Mononuclear cell (primary cell): Measurements from ENCODE around the gene LOXL4. TPM values are rescaled to one million over a fixed set of nuclear protein-coding genes. Genes with fewer than 3 reads are reported as not detected.

Experiments
- H3K27me3 ChIP-seq: 2 replicates; pipeline ENCODE4 v1.6.0; 2011; ENCODE audit warnings: low read length, control low read depth; ENCODE audit not compliant: insufficient read depth
- H3K4me1 ChIP-seq: 2 replicates; pipeline ENCODE4 v1.5.1; 2011; ENCODE audit warnings: mild to moderate bottlenecking, low read length, control low read depth; ENCODE audit not compliant: insufficient read depth
- H3K4me3 ChIP-seq: 2 replicates; pipeline ENCODE4 v1.5.1; 2011; ENCODE audit warnings: mild to moderate bottlenecking, low read length, moderate library complexity
- H3K9me3 ChIP-seq: 2 replicates; pipeline ENCODE4 v1.5.1; 2011; ENCODE audit warnings: low read depth, mild to moderate bottlenecking, control low read depth, low read length
- total RNA-seq: library from RNA; depleted of rRNA; stranded (reverse); fragments of >200 nt; gene quantifications from one replicate; pipeline ENCODE4 v1.2.3, GENCODE V29; 2012

The LOXL4 gene
- total RNA-seq, 1 donor: 0.10 TPM

DNA sequence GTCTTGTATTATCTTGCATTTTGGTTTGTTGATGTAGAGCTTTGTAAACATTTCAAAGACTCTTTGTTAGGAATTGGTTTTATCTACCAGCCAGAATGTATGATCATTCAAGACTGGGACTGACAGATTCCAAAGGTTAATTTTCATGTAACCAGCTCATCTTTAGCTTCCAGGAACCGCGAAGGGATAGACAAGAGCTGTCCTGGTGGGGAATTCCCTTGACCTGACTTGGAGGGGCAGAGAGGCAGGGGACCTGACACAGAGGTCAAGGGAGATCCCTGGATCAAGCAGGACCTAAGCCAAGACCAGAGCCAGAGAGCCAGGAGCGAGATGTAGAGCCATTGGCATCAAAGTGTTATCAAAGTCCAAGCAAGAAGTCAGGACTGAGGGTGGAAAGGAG is 6.6 kb upstream of the LOXL4 start:
- H3K4me1 ChIP-seq: no peaks in the 10 kb centered on the region
- no peak overlapping the region for H3K4me3 ChIP-seq
- peaks cover 6% of the 10 kb centered on the region for H3K27me3 ChIP-seq
- H3K9me3 ChIP-seq: no peaks in the 10 kb centered on the region

DNA sequence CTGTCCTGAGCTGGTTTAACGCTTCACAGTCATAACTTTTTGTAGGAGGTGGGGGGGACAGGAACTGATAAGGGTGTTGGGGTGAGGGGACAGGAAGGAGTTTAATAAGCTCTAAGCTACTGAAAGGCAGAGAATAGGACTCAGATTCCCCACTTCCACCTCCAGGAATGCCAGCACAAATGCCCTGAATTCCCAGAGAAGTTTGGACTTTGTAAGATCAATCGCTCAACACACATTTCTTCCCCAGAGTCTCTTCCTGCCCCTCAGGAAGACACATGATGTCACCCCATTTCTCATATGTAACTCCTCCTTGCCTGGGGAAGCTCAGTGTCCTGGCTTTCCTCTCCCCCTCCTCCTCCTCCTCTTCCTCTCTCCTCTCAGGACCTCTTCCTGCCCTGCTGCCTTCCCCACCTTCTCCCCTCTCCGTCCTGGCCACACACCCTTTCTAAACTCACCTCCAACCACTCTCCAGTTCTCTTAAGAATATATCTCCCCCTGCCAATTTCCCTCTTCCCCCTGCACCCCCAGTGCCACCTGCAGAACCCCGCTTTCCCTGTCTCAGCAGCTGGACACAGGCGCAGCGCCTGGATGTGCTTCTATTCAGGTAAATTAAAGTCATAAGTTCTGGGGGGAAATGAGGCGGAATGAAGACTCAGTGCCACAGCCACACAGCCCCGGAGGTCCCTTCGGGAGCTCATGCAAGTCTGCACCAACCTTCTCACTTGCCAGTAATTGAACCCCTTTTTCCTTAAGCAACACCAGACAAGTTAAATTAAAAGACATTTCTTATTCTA is 5.3 kb upstream of the LOXL4 start:
- no peak overlapping the region for H3K4me3 ChIP-seq
- peaks cover 12% of the 10 kb centered on the region for H3K27me3 ChIP-seq
- no peaks in the 10 kb centered on the region for H3K9me3 ChIP-seq
- peaks cover 3% of the 10 kb centered on the region for H3K4me1 ChIP-seq

DNA sequence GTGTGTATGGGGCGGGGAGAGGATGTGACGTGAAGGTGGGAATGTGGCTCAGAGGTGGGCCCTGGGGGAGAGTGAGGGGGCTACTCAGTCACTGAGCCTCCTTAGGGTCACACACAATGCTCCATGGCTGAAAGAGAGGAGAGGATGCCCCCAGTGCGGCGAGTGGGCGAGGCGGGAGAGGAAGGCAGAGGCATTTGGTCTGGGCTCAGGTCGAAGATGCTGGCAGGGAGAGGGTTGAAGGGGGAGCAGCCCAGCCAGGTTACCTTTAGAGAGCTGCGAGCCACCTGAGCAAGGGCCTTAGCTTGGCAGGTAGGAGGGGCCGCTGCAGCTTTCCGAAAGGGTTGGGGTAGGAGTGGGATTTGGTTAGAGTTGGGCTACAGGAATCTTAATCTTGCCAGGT is 4.7 kb upstream of the LOXL4 start:
- Histone ChIP-seq H3K27me3 (peaks cover 9% of the 10 kb centered on the region), H3K4me3 (no peak overlapping the region), H3K9me3 (no peaks in the 10 kb centered on the region), H3K4me1 (peaks cover 6% of the 10 kb centered on the region)

DNA sequence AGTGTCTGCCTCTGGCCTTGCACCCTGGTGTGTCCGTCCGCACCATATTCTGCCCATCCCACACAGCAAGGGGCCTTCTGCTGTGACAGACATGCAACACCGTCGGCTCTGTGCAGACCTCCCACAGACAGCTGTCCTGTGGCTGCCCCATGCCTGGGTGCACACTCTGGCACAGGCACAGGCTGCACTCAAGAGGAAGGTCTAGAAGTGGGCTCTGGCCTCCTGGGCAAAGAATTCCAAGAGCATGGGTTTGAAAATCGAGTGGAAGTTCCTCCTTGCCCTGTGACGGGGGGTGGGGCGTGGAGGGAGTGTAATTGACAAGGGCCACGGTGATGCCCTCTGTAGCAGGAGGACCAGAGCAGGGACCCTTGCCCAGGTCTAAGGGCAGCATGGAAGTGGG is 4.3 kb upstream of the LOXL4 start:
- H3K4me3 ChIP-seq: no peak overlapping the region
- H3K9me3 ChIP-seq: no peaks in the 10 kb centered on the region
- peaks cover 8% of the 10 kb centered on the region for H3K4me1 ChIP-seq
- H3K27me3 ChIP-seq: peaks cover 13% of the 10 kb centered on the region

DNA sequence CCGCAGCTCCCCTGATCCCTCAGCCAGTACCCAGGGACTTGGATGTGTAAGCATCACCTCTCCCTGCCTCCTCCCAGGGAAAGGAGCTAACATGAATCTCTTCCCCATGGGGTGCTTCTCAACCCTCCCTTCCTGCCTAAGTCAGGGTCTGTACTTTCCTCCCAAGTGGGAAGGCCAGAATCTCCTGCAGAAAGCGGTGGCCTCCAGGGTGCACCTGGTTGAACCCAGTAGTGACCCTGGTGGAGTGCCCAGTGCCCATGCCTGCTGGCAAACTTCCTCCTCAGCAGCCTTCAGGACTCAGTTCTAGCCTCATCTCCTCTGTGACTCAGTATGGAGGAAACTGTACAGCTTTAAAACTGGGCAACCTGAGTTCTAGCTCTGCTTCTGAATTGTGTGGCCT is 2.8 kb upstream of the LOXL4 start:
- H3K4me1 ChIP-seq: peaks cover 8% of the 10 kb centered on the region
- peaks cover 14% of the 10 kb centered on the region for H3K27me3 ChIP-seq
- H3K9me3 ChIP-seq: no peaks in the 10 kb centered on the region
- H3K4me3 ChIP-seq: no peak overlapping the region

DNA sequence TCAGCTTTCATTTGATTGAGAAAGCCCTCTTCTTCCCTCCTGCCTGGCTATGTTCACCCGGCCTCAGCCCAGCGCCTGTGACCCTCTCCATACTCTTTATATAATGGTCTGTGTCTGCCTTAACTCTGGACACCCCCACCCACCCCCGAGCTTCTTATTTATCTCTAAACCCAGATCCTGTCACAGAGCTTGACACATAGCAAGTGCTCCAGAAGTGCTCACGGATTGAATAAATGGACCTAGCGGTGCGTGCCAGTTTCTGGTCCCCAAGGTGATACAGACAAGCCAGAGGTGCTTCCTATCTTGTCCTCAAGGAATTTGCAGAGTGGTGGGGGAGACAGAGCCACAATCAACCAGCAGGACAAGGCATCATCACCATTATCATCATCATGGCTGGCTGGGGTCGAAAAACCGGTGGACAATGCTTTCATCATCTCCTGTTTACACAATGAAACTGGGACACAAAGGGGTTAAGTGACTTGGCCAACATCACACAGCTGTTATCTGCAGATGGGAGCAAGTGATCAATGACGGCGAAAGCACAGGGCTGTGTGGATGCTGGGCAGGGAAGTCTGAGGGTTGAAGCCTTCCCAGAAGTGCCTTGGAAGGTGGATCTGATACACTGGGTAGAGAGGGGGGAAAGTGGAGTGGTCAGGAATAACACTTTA is 2.2 kb upstream of the LOXL4 start:
- peaks cover 8% of the 10 kb centered on the region for H3K4me1 ChIP-seq
- H3K4me3 ChIP-seq: no peak overlapping the region
- peaks cover 14% of the 10 kb centered on the region for H3K27me3 ChIP-seq
- H3K9me3 ChIP-seq: no peaks in the 10 kb centered on the region

DNA sequence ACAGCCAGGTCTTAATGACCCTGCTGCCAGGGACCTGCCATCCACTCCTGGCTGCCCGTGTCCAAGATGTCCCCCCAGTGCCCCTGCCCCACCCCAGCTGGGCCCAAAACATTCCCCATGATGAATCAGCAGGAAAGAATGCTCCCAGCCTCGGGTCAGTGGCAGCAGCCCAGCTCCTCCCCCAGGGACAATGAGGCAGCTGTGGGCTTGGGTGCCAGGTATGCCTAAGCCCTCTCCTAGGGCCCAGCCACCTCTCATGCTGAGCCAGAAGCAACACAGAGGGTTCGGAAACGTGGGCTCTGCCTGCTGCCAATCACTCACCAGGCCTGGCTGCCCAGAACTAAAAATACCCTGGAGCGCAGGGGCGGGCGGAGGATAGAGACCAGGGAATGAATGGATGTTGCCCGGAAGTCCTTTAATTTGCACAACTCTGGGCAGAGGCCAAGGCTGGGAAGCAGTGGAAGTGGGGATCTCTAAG is 1.5 kb upstream of the LOXL4 start:
- H3K27me3 ChIP-seq: peaks cover 14% of the 10 kb centered on the region
- peaks cover 8% of the 10 kb centered on the region for H3K4me1 ChIP-seq
- no peak overlapping the region for H3K4me3 ChIP-seq
- H3K9me3 ChIP-seq: no peaks in the 10 kb centered on the region

DNA sequence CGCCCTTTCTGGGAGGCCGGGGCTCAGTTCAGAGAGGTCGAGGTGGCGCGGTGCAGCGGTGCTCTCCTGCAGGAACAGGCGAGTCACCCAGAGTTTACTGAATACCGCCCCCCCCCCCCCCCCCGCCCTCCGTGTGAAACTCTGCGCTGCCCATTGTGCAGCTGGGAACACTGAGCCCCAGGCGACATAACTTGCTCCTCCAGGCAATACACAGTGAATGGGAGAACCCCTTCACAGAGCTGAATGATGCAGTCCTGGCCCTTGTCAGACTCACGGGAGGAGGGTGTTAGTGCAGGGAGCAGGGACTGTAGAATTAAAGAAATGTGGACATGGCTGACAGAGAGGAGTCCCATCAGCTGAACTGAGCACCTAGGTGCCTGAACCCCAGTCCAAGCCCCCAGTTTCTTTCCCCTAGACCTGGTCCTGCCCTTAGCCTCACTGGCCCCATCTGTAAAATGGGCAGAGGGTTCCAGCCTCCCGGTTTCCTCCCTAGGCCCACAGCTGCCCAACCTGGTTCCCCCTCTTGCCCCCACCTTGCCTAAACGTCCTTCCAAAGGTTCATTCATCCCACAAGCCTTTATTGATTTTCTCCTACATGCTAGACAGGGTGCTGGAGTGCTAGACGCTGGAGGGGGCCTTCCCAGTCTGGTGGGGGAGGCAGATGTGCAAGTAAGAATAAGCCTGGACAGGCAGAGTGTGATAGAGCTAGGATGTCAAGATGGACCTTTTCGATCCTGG is 869 bp upstream of the LOXL4 start:
- Histone ChIP-seq H3K4me3 (no peak overlapping the region), H3K9me3 (no peaks in the 10 kb centered on the region), H3K27me3 (peaks cover 14% of the 10 kb centered on the region), H3K4me1 (peaks cover 8% of the 10 kb centered on the region)

DNA sequence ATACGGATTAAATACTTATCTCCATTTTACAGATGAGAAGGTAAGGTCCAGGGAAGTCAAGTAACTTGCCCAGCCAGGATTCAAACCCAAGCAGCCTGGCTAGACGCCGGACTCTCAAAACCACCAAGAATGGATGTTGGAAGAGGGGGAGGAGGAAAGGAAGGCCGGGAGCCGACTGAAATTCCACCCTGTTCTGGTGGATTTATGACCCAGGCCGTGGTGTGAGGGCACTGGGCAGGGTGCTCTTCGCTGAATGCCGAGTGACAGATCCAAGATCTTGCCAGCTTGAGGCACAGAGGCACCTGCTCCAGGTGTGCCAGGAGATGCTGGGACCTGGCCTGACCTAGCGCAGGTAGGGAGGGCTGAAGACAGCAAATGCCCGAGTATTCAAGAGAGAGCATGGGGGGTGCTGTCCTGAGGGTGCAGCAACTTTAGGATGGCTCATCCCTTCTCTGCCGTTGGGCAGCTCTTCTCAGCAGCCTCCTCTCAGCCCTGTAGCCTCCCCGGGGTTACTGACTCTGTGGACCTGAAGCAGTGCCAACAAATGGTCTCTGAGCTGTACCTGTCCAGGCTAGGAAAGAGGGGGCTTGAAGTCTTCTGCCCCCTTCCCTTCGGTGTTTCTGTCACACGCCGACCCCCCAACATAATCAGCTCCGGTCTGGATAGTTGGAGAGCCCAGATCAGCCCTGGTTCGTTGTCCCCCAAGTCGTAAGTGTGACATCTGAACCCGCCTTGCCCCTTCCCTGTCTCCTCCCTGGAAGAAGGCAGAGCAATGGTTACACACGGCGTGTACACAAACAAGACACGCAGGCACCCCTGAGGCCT is 713 bp downstream of the LOXL4 start:
- H3K9me3 ChIP-seq: no peaks in the 10 kb centered on the region
- no peak overlapping the region for H3K4me3 ChIP-seq
- H3K4me1 ChIP-seq: peaks cover 8% of the 10 kb centered on the region
- peaks cover 14% of the 10 kb centered on the region for H3K27me3 ChIP-seq

DNA sequence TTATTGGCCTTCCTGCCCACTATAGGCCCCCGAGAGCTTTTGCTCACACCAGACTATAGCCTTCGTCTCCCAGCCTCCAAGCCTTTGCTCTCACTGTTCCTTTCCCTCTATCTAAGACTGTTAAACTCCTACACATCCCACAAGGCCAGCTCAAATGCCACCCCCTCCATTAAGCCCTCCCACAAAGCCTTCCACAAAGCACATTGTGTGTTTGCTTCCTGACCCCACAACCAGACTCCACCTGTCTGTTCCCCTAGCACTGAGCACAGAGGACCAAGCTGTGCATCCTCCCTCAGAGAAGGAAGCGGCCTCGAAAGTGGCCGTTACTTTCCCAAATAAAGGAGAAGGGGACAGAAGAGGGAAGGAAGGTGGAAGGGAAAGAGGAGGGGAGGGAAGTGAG is 1.3 kb downstream of the LOXL4 start:
- Histone ChIP-seq H3K4me3 (no peak overlapping the region), H3K4me1 (peaks cover 8% of the 10 kb centered on the region)

DNA sequence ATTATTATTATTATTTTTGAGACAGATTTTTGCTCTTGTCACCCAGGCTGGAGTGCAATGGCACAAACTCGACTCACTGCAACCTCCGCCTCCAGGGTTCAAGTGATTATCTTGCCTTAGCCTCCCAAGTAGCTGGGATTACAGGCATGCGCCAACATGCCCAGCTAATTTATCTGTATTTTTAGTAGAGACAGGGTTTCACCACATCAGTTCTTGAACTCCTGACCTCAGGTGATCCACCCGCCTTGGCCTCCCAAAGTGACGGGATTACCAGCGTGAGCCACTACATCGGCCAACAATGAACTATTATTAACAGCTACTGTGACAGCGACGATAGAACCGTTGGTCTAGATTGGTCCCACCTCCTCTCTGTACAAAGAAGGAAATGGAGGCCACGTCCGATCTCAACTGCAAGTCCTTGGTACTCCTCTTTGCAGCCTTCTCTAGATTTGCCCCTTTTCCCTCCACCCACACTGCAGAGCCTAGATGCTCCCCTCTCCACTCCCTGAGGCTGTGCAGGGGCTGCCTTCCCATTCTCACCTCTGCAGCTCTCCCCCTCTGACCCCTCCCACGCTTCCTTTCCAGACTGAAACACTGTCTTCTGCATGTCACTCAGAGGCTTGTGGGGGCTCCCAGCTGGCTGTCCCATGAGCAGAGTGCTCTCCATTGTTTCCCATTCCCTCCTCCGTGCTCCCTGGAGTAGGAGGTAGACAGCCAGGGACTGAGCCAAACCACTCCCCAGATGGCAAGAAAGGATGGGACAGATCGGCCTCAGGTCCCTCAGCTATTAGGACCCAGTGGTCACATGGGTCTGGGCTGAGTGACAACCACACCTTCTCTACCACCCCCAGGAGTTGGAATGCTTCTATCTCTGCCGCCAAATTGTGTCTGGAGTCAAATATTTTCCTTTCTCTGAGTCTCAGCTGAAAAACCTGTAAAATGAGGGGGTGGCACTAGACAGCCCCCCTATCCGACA is 2.3 kb downstream of the LOXL4 start:
- Histone ChIP-seq H3K27me3 (peaks cover 14% of the 10 kb centered on the region), H3K9me3 (no peaks in the 10 kb centered on the region), H3K4me1 (peaks cover 8% of the 10 kb centered on the region), H3K4me3 (no peak overlapping the region)

More for the DNA sequence above, 1.3 kb downstream of the LOXL4 start:
- no peaks in the 10 kb centered on the region for H3K9me3 ChIP-seq
- peaks cover 14% of the 10 kb centered on the region for H3K27me3 ChIP-seq

DNA sequence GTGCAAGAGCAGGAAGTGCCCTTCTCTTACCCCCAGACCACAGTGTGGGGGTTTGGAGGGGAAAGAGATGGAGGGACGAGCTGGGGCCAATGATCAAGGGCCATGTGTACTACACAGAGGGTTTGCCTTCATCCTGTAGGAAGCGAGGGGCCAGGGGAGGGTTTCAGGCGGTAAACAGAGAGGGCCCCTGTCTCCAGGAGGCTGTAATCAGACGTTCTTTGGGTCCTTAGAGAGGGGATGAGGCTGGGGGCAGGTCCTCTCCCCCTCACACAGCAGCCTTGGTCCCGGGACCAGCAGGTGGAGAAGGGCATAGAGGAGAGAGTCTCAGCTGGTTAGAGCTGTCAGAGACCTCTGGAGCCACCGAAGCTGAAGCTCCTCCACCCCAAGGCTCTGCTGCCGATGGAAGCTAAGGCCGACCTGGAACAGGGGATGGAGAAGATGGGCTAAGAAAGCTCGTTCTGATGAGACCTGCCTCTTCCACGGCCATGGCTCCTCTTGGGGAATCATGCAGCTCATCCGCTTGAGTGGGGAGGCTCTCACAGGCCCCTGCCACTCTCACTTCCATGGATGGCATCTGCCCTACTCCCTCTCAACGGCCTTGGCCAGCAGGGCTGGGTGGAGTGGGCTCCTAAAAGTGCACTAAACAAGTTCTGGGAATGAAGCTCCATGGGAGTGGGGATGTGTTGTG is 3.5 kb downstream of the LOXL4 start:
- no peak overlapping the region for H3K4me3 ChIP-seq
- peaks cover 14% of the 10 kb centered on the region for H3K27me3 ChIP-seq
- no peaks in the 10 kb centered on the region for H3K9me3 ChIP-seq
- H3K4me1 ChIP-seq: peaks cover 20% of the 10 kb centered on the region

DNA sequence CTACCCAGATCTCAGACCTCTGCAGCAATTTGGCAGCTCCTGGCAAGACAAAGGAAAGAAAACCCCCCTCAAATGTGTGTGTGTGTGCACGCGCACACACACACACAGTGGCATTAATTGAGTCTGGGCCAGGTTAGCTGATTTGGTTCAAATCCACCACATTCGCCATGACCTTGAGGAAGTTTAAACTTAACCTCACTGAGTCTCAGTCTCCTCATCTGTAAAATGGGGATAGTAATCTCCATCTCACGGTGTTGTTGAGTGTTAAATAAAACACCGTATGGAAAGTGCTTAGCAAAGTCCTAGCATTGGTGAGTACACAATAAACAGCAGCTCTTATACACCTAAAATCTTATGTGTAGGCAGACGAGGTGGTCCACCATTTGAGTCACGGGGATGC is 4.9 kb downstream of the LOXL4 start:
- Histone ChIP-seq H3K9me3 (no peaks in the 10 kb centered on the region), H3K27me3 (peaks cover 7% of the 10 kb centered on the region), H3K4me3 (no peak overlapping the region), H3K4me1 (peaks cover 23% of the 10 kb centered on the region)
